Measurements from ENCODE around the gene GUCD1. TPM values are rescaled to one million over a fixed set of nuclear protein-coding genes. Genes with fewer than 3 reads are reported as not detected.

GUCD1 gene
- total RNA-seq, 1 donor = 146 TPM

GRCh38 chr22:24526191-24526590 is 28.7 kb downstream of the GUCD1 start:
- DNase-seq (ENCODE audit: insufficient read length, low spot score, missing footprints) = no peak
- Histone ChIP-seq H2AFZ (ENCODE audit: low read length) (no peak overlapping the region), H3K27me3 (ENCODE audit: insufficient read depth, low read length) (no peaks in the 10 kb centered on the region), H3K27ac (ENCODE audit: low read depth, low read length) (no peak overlapping the region), H3K36me3 (ENCODE audit: insufficient read depth, low read length) (no peaks in the 10 kb centered on the region), H3K4me3 (ENCODE audit: insufficient read depth, low read length) (no peak overlapping the region), H3K4me2 (ENCODE audit: insufficient read depth, low read length) (no peak overlapping the region), H3K79me2 (ENCODE audit: insufficient read depth, low read length) (no peaks in the 10 kb centered on the region), H3K9me3 (ENCODE audit: low read depth, low read length) (no peaks in the 10 kb centered on the region), H3K4me1 (ENCODE audit: insufficient read depth, low read length) (peaks cover 16% of the 10 kb centered on the region), H4K20me1 (ENCODE audit: insufficient read depth, low read length) (no peaks in the 10 kb centered on the region)
- no peak for TF ChIP-seq CTCF (IDR thresholded peaks at IDR 0.05; ENCODE audit: extremely low read depth, low read depth, low read length)

- H2AFZ ChIP-seq (ENCODE audit: low read length) = peak overlapping the region; percentile 55
Observed at GRCh38 chr22:24525416-24526037, 29.4 kb downstream of the GUCD1 start.

GRCh38 chr22:24523873-24524272 is 31.1 kb downstream of the GUCD1 start:
- peak overlapping the region; percentile 24 for H3K27ac ChIP-seq (ENCODE audit: low read depth, low read length)
- no peak overlapping the region for H3K4me3 ChIP-seq (ENCODE audit: insufficient read depth, low read length)
- peaks cover 16% of the 10 kb centered on the region for H3K4me1 ChIP-seq (ENCODE audit: insufficient read depth, low read length)
- no peaks in the 10 kb centered on the region for H3K9me3 ChIP-seq (ENCODE audit: low read depth, low read length)
- peak; percentile 74 for DNase-seq (ENCODE audit: insufficient read length, low spot score, missing footprints)
- peaks cover 2% of the 10 kb centered on the region for H3K27me3 ChIP-seq (ENCODE audit: insufficient read depth, low read length)
- H3K4me2 ChIP-seq (ENCODE audit: insufficient read depth, low read length) = no peak overlapping the region
- H2AFZ ChIP-seq (ENCODE audit: low read length) = peak overlapping the region; percentile 39
- no peaks in the 10 kb centered on the region for H4K20me1 ChIP-seq (ENCODE audit: insufficient read depth, low read length)
- no peaks in the 10 kb centered on the region for H3K79me2 ChIP-seq (ENCODE audit: insufficient read depth, low read length)
- TF ChIP-seq CTCF (IDR thresholded peaks at IDR 0.05; ENCODE audit: extremely low read depth, low read depth, low read length) = no peak
- H3K36me3 ChIP-seq (ENCODE audit: insufficient read depth, low read length) = no peaks in the 10 kb centered on the region

More at GRCh38 chr22:24525416-24526037, 29.4 kb downstream of the GUCD1 start:
- no peaks in the 10 kb centered on the region for H3K36me3 ChIP-seq (ENCODE audit: insufficient read depth, low read length)
- peaks cover 16% of the 10 kb centered on the region for H3K4me1 ChIP-seq (ENCODE audit: insufficient read depth, low read length)
- peak; percentile 94 for TF ChIP-seq CTCF (IDR thresholded peaks at IDR 0.05; ENCODE audit: extremely low read depth, low read depth, low read length)
- H3K27ac ChIP-seq (ENCODE audit: low read depth, low read length) = no peak overlapping the region
- peak; percentile 92 for DNase-seq (ENCODE audit: insufficient read length, low spot score, missing footprints)
- H3K79me2 ChIP-seq (ENCODE audit: insufficient read depth, low read length) = no peaks in the 10 kb centered on the region
- H3K9me3 ChIP-seq (ENCODE audit: low read depth, low read length) = no peaks in the 10 kb centered on the region
- peak overlapping the region; percentile 25 for H3K4me2 ChIP-seq (ENCODE audit: insufficient read depth, low read length)
- H3K27me3 ChIP-seq (ENCODE audit: insufficient read depth, low read length) = no peaks in the 10 kb centered on the region
- H4K20me1 ChIP-seq (ENCODE audit: insufficient read depth, low read length) = no peaks in the 10 kb centered on the region
- no peak overlapping the region for H3K4me3 ChIP-seq (ENCODE audit: insufficient read depth, low read length)

- no peak overlapping the region for H2AFZ ChIP-seq (ENCODE audit: low read length)
- peak; percentile 87 for DNase-seq (ENCODE audit: insufficient read length, low spot score, missing footprints)
- no peaks in the 10 kb centered on the region for H3K79me2 ChIP-seq (ENCODE audit: insufficient read depth, low read length)
- H3K4me3 ChIP-seq (ENCODE audit: insufficient read depth, low read length) = no peak overlapping the region
- no peaks in the 10 kb centered on the region for H3K9me3 ChIP-seq (ENCODE audit: low read depth, low read length)
- peak; percentile 58 for TF ChIP-seq CTCF (IDR thresholded peaks at IDR 0.05; ENCODE audit: extremely low read depth, low read depth, low read length)
- H3K4me2 ChIP-seq (ENCODE audit: insufficient read depth, low read length) = no peak overlapping the region
- H3K27ac ChIP-seq (ENCODE audit: low read depth, low read length) = no peak overlapping the region
- H3K36me3 ChIP-seq (ENCODE audit: insufficient read depth, low read length) = no peaks in the 10 kb centered on the region
- H4K20me1 ChIP-seq (ENCODE audit: insufficient read depth, low read length) = no peaks in the 10 kb centered on the region
- peaks cover 16% of the 10 kb centered on the region for H3K4me1 ChIP-seq (ENCODE audit: insufficient read depth, low read length)
- H3K27me3 ChIP-seq (ENCODE audit: insufficient read depth, low read length) = peaks cover 2% of the 10 kb centered on the region
Observed at GRCh38 chr22:24521791-24522245, 33.1 kb downstream of the GUCD1 start.

Measured in osteoblast (primary cell).